PC-9 (cell line): ENCODE results near the gene SLC25A26.

ENCODE experiments used
- CTCF ChIP-seq: fragments of 200-600 bp; sonication (generic); conservative IDR thresholded peaks from 2 replicates; pipeline ENCODE4 v1.6.1; 2017; ENCODE audit warnings: mixed run types, antibody characterized with exemption, mild to moderate bottlenecking, moderate library complexity
- EZH2 ChIP-seq: fragments of 200-600 bp; sonication (generic); IDR thresholded peaks from 2 replicates; pipeline ENCODE4 v1.8.0; 2017; ENCODE audit warnings: antibody characterized with exemption, low read depth

DNA sequence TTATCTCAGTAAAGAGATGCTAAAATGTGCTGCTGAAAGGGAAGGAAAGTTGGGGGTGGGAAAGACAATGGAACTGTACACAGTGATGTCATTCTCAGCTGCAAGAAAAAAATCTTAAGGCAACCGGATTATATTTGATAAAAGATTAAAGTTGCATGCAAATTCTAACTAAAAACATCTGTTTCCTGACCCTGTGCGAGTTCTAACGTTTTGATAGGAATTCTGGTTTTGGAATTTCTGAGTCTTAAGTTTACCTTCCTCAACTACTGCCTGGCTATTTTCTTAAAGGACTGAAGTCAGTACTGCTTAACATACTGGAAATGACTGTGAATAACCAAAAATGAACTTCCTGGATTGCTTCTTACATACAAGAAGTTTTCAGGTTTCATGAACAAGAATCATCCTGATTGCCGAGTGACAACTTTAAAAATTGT, 115.5 kb downstream of the SLC25A26 start:
- no peak for TF ChIP-seq CTCF
- TF ChIP-seq EZH2: no peak
